Mononuclear cell (primary cell): ENCODE results near the gene SLC2A9. TPM values are rescaled to one million over a fixed set of nuclear protein-coding genes. Genes with fewer than 3 reads are reported as not detected.

ENCODE experiments used
- H3K27me3 ChIP-seq: 2 replicates; pipeline ENCODE4 v1.6.0; 2011; ENCODE audit warnings: low read length, control low read depth; ENCODE audit not compliant: insufficient read depth
- H3K4me1 ChIP-seq: 2 replicates; pipeline ENCODE4 v1.5.1; 2011; ENCODE audit warnings: mild to moderate bottlenecking, low read length, control low read depth; ENCODE audit not compliant: insufficient read depth
- H3K4me3 ChIP-seq: 2 replicates; pipeline ENCODE4 v1.5.1; 2011; ENCODE audit warnings: mild to moderate bottlenecking, low read length, moderate library complexity
- H3K9me3 ChIP-seq: 2 replicates; pipeline ENCODE4 v1.5.1; 2011; ENCODE audit warnings: low read depth, mild to moderate bottlenecking, control low read depth, low read length
- total RNA-seq: library from RNA; depleted of rRNA; stranded (reverse); fragments of >200 nt; gene quantifications from one replicate; pipeline ENCODE4 v1.2.3, GENCODE V29; 2012

The SLC2A9 gene
- total RNA-seq, 1 donor = 5.0 TPM

- no peaks in the 10 kb centered on the region for H3K4me1 ChIP-seq
- no peaks in the 10 kb centered on the region for H3K9me3 ChIP-seq
- no peak overlapping the region for H3K4me3 ChIP-seq
- no peaks in the 10 kb centered on the region for H3K27me3 ChIP-seq
Observed at GRCh38 chr4:9947168-9948062, 73.9 kb downstream of the SLC2A9 start.

DNA sequence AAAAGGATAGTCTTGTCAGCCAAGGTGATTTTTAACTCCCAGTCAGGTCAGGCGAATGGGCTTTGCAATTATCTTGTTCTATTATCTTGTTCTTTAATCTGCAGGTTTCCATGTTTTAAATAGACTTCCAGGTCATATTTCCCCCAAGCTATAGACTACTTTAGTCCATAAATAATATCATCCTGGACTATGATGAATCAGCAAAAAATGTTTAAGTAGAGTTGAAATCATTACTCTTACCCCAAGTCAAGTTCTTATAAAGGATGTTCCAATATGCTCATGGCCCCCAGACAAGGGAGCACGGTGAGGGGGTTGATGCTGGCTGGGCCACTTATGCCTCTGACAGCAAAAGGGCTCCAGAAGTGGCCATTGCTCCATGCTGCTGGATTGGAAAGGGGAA is 75.1 kb downstream of the SLC2A9 start:
- H3K9me3 ChIP-seq = no peaks in the 10 kb centered on the region
- H3K4me3 ChIP-seq = no peak overlapping the region
- H3K4me1 ChIP-seq = no peaks in the 10 kb centered on the region
- H3K27me3 ChIP-seq = no peaks in the 10 kb centered on the region

- H3K4me3 ChIP-seq = no peak overlapping the region
- no peaks in the 10 kb centered on the region for H3K4me1 ChIP-seq
- H3K27me3 ChIP-seq = no peaks in the 10 kb centered on the region
- H3K9me3 ChIP-seq = no peaks in the 10 kb centered on the region
Observed at GRCh38 chr4:9944431-9945425, 76.6 kb downstream of the SLC2A9 start.

DNA sequence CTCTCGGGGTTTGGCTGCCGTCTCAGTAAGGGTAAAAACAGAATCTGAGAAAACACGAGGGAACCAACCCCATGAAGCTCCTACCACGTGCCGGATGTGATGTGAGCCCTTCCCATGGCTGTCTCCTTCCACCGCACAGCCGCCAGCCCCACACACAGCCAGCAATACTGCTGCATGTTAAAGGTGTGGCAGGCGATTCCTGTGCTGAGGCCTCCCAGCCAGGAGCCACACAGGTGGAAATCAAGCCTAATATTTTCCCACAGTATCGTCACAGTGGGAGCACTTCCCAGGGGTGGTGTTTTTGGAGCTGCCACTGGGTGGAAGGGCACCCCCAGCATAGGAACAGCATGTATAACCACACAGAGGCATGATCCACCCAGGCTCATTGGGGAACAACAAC is 77.5 kb downstream of the SLC2A9 start:
- Histone ChIP-seq H3K27me3 (no peaks in the 10 kb centered on the region), H3K4me3 (no peak overlapping the region), H3K9me3 (no peaks in the 10 kb centered on the region), H3K4me1 (no peaks in the 10 kb centered on the region)

DNA sequence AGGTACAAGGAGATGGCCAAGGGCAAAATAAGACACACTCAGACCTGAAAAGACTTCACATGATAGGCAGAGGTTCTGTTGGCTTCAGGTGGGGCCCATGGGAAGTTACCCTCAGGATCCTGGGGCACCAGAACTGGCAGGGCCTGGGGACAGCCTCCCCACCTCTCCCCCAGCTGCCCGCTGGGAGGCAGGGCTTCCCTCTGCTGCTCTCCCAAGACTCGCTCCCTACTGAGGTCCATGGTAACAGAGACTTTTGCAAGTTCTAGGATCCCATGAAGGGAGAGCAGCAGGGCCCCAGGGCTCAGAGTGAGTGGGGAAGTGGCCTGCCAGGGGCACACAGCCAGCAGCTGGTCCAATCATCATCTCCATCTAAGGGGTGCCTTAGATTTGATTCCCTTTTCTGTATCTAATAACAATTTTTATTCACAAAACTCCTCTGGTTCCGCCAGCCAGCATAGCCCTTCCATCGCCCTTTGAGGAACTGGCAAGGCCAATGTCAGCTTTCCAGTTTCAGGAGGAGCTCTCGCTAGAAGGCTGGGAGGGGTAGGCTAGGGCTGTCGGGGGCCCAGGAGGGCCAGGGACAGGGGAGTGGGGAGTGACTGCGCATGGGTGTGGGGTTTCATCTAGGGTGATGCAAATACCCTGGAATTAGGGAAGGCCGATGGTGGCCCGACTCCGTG is 78.2 kb downstream of the SLC2A9 start:
- no peaks in the 10 kb centered on the region for H3K27me3 ChIP-seq
- H3K4me3 ChIP-seq = no peak overlapping the region
- H3K4me1 ChIP-seq = no peaks in the 10 kb centered on the region
- H3K9me3 ChIP-seq = no peaks in the 10 kb centered on the region

DNA sequence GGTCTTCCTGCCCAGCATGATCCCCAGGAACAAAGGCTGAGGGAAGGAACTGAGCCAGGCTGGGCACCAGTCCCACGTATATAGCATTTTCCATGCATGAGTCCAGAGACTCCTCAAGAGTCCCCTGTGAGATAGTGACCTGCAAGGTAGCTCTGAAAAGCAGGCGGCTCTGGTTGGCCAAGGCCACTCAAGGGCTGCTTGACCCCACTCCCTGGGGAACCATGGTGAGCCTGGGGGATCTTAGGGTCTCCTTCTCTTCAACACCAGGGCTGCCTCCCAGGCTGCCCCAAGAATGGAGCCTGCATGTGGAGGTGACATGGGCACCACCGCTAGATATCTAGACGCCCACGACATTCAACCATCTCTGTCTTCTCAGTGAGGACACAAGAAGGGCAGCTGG is 79.2 kb downstream of the SLC2A9 start:
- Histone ChIP-seq H3K4me1 (no peaks in the 10 kb centered on the region), H3K9me3 (no peaks in the 10 kb centered on the region), H3K4me3 (no peak overlapping the region), H3K27me3 (no peaks in the 10 kb centered on the region)

GRCh38 chr4:9940041-9940440 is 81.3 kb downstream of the SLC2A9 start:
- Histone ChIP-seq H3K4me1 (no peaks in the 10 kb centered on the region), H3K4me3 (no peak overlapping the region), H3K9me3 (no peaks in the 10 kb centered on the region), H3K27me3 (no peaks in the 10 kb centered on the region)

DNA sequence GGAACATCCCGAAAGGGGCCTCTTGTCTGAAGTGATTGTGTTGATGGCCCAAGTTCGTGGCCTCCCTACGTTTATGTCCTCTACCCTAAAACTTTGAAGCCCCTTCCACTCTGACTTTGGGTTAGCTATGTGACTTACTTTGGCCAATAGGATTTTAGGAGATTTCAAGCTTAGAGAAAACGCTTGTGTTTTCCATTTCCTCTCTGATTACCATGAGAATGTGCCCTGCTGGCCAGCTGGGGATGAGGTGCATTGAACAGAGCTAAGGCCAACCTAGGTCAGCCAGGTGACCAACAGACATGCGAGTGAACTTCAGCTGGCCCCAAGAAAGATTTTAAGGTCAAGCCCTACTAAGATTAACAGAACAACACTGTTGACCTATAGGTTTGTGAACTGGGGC is 82.4 kb downstream of the SLC2A9 start:
- Histone ChIP-seq H3K4me3 (no peak overlapping the region), H3K9me3 (no peaks in the 10 kb centered on the region), H3K4me1 (no peaks in the 10 kb centered on the region), H3K27me3 (no peaks in the 10 kb centered on the region)

DNA sequence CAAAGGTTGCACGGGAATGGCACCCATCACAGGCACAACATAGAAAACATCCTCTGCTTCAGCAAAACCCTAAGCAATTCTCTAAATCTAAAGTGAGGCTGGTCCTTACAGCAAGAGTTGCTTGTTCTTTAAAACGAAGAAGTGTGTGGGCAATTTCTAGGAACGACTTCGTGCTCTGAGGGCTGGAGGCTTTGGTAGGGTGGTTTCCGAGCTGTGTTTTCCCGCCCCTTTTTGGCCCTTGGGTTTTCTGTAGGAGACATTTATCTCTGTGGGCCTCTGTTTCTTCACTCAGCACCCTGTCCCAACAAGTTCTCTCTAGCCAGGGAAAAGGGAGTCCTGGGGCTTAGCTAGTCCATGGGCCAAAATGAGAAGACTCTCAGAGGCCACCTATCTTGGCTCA is 84.2 kb downstream of the SLC2A9 start:
- Histone ChIP-seq H3K9me3 (no peaks in the 10 kb centered on the region), H3K4me3 (no peak overlapping the region), H3K27me3 (no peaks in the 10 kb centered on the region), H3K4me1 (no peaks in the 10 kb centered on the region)

GRCh38 chr4:9936129-9936644 is 85.1 kb downstream of the SLC2A9 start:
- Histone ChIP-seq H3K27me3 (no peaks in the 10 kb centered on the region), H3K4me1 (no peaks in the 10 kb centered on the region), H3K4me3 (no peak overlapping the region), H3K9me3 (no peaks in the 10 kb centered on the region)

DNA sequence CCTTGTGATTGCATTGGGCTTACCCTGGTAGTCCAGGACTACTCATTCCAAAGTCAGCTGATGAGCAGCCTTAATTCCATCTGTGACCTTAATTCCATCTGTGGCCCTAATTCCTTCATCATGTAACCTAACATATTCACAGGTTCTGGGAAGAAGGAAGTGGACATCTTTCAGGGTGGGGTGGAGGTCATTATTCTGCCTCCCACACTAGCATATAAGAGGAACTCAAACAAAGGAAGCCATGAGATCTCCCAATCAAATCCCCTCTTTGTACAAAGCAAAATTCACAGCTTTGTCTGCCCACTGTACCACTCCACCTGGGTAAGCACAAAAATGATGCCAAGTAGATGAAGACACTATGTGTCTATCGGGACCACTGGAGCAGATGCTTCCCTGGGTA is 87.3 kb downstream of the SLC2A9 start:
- no peaks in the 10 kb centered on the region for H3K4me1 ChIP-seq
- no peaks in the 10 kb centered on the region for H3K9me3 ChIP-seq
- no peaks in the 10 kb centered on the region for H3K27me3 ChIP-seq
- H3K4me3 ChIP-seq = no peak overlapping the region

GRCh38 chr4:9933184-9933583 is 88.1 kb downstream of the SLC2A9 start:
- H3K9me3 ChIP-seq = no peaks in the 10 kb centered on the region
- H3K27me3 ChIP-seq = no peaks in the 10 kb centered on the region
- peaks cover under 1% of the 10 kb centered on the region for H3K4me1 ChIP-seq

DNA sequence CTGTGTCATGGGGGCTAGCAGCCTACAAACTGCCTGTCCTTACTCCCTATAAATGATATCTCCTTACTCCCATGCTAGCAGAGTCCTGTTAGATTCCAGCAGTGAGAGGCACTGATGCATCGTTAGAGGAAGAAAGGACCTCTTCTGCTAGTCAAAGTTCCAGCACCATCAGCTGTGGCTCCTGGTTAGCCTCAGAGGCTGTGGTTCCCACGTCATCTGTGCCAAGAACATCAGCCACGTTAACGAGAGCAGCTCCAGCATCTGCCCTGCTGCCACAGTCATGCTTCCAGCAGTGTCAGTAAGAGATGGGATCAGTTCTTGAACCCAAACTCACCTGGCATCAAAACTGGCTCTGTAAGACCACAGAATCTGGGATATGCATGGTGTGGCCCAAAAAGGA is 88.5 kb downstream of the SLC2A9 start:
- peaks cover 4% of the 10 kb centered on the region for H3K4me1 ChIP-seq
- H3K9me3 ChIP-seq = no peaks in the 10 kb centered on the region
- H3K27me3 ChIP-seq = no peaks in the 10 kb centered on the region
- H3K4me3 ChIP-seq = no peak overlapping the region

More at GRCh38 chr4:9933184-9933583, 88.1 kb downstream of the SLC2A9 start:
- no peak overlapping the region for H3K4me3 ChIP-seq

- H3K4me1 ChIP-seq = peaks cover 9% of the 10 kb centered on the region
- no peaks in the 10 kb centered on the region for H3K27me3 ChIP-seq
- no peak overlapping the region for H3K4me3 ChIP-seq
- no peaks in the 10 kb centered on the region for H3K9me3 ChIP-seq
Observed at GRCh38 chr4:9931146-9931545, 90.2 kb downstream of the SLC2A9 start.
